Right lobe of liver (tissue), 6 donors: ENCODE results near the gene CFAP298. TPM values are rescaled to one million over a fixed set of nuclear protein-coding genes. Genes with fewer than 3 reads are reported as not detected.

Experiments used
- ATAC-seq, 4 donors: fragments of 200-7000 bp; cut with Tn5 transposase; one replicate each; pipeline ENCODE4 v1.9.1; 2020; ENCODE audit warnings: mild to moderate bottlenecking in 4 of 4, moderate library complexity in 4 of 4
- DNase-seq, 3 donors: peaks; one replicate each; pipeline ENCODE4 v3.0.0-alpha.2; 2020
- H3K27ac ChIP-seq, 3 donors: fragments of 200-600 bp; one replicate each; pipeline ENCODE4 v1.8.0; 2022
- H3K27me3 ChIP-seq, 2 donors: fragments of 200-600 bp; one replicate each; pipeline ENCODE4 v1.8.0; 2022
- H3K36me3 ChIP-seq, 4 donors: fragments of 200-600 bp; sonication (generic) in 1 of 4; one replicate each; pipeline versions ENCODE4 v1.5.1 to v1.8.0; 2017 to 2022; ENCODE audit warnings: control low read depth in 1 of 4
- H3K4me1 ChIP-seq, 4 donors: fragments of 200-600 bp; sonication (generic) in 1 of 4; one replicate each; pipeline versions ENCODE4 v1.5.1 to v1.8.0; 2017 to 2022; ENCODE audit warnings: control low read depth in 1 of 4
- H3K4me3 ChIP-seq, 3 donors: fragments of 200-600 bp; one replicate each; pipeline ENCODE4 v1.8.0; 2022
- H3K9me3 ChIP-seq, 4 donors: fragments of 200-600 bp; sonication (generic) in 1 of 4; one replicate each; pipeline versions ENCODE4 v1.5.1 to v1.8.0; 2017 to 2022; ENCODE audit warnings: control low read depth in 1 of 4
- POLR2A ChIP-seq: fragments of 450-650 bp; IDR thresholded peaks from one replicate; pipeline ENCODE4 v1.6.1; 2017; ENCODE audit warnings: antibody characterized with exemption, mild to moderate bottlenecking
- WGBS: methylation state at CpG from one replicate; pipeline ENCODE4 v1.1.6; 2018; ENCODE audit warnings: low coverage, low lambda C conversion rate; ENCODE audit not compliant: insufficient coverage; ENCODE audit errors: missing lambda C conversion rate; 5-methylcytosine and 5-hydroxymethylcytosine counted together
- intact Hi-C, 2 donors: fragments of 100-400 bp; cut with DNase I; formaldehyde crosslinking; loops; one replicate each; pipeline versions ENCODE4 v1.11.2 to v1.14.1; 2022
- total RNA-seq, 6 experiments: library from RNA; depleted of rRNA in 2 of 6; stranded (reverse); fragments of >200 nt in 2 of 6; fragmentation: NEBNext Ultra II Directional in 3 of 6; extraction: Animal tissue kit (Norgen Biotek cat#: 25700) in 3 of 6; gene quantifications; one replicate each; pipeline versions ENCODE4 v1.1.0 to v1.2.4, GENCODE V29; 2016 to 2023
- TF ChIP-seq, protein P1 (sequence below), 4 donors: fragments of 200-600 bp in 3 of 4; fragments of 450-650 bp in 1 of 4; IDR thresholded peaks; one replicate each; pipeline versions ENCODE4 v1.5.1 to v1.8.0; 2016 to 2022; ENCODE audit warnings: antibody characterized with exemption in 4 of 4, mild to moderate bottlenecking in 2 of 4
- donor health status: DM: no; HTN: yes; CAD: no.
- donor health status: DM: no; HTN: no; CAD: no.
- donor health status: DM: no; HTN: no; CAD: no.
- donor health status: DM: no; HTN: yes; CAD: no.
- donor health status: DM: no; HTN: yes; CAD: no.

The CFAP298 gene
- total RNA-seq, 6 experiments from 2014 or later: 8.6 to 15.3 (median 11.6) TPM

DNA sequence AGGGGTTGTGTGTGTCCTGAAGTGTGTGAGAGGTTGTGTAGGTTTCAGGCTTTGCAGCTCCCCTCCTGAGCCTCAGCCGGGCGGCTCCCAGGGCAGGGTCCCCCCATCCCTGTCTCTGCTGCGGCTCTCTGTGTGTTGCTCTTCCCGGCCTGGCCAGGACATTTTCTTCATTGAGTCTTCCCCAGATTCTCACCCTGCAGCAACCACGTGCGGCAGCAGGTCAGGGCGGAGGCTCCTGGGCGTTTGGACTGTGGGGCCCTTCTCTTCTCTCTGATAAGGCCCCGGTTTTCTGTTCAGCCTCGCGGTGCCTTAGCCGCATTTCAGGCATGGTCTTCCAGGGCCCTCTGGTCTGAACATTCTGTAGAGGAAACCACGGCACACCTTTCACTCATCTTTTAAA, 25.1 kb downstream of the CFAP298 start:
- intact Hi-C loops: no loop called here

DNA sequence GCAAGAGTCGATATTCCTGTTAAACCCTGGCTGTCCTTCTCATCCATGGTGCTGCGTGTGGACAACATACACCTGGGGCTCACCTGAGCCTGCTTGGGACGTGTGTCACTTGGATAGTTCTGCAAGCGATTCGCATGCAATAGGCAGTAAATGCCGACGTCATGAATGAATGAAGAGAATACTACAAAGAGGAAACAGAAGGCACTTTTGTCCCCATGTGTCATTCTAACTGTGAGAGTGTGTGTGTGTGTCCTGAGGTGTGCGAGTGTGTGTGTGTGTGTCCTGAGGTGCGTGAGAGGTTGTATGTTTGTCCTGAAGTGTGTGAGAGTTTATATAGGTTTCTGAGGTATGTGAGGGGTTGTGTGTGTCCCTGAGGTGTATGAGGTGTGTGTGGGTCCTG, 26.2 kb downstream of the CFAP298 start:
- Histone ChIP-seq H3K36me3 (no peaks in the 10 kb centered on the region), H3K27me3 (no peaks in the 10 kb centered on the region), H3K9me3 (no peaks in the 10 kb centered on the region), H3K4me3 (no peak overlapping the region), H3K4me1 (no peaks in the 10 kb centered on the region), H3K27ac (no peak overlapping the region)
- 72% methylated on average over 7 of the region's 9 CpGs for WGBS
- no peak for DNase-seq
- ATAC-seq: no peak
- no peak for TF ChIP-seq POLR2A
- TF ChIP-seq, protein P1, sequence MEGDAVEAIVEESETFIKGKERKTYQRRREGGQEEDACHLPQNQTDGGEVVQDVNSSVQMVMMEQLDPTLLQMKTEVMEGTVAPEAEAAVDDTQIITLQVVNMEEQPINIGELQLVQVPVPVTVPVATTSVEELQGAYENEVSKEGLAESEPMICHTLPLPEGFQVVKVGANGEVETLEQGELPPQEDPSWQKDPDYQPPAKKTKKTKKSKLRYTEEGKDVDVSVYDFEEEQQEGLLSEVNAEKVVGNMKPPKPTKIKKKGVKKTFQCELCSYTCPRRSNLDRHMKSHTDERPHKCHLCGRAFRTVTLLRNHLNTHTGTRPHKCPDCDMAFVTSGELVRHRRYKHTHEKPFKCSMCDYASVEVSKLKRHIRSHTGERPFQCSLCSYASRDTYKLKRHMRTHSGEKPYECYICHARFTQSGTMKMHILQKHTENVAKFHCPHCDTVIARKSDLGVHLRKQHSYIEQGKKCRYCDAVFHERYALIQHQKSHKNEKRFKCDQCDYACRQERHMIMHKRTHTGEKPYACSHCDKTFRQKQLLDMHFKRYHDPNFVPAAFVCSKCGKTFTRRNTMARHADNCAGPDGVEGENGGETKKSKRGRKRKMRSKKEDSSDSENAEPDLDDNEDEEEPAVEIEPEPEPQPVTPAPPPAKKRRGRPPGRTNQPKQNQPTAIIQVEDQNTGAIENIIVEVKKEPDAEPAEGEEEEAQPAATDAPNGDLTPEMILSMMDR (IDR thresholded peaks at IDR 0.05): no peak
- intact Hi-C loops: no loop called here

More for the DNA sequence above, 25.1 kb downstream of the CFAP298 start:
- no peak for ATAC-seq
- Histone ChIP-seq H3K4me1 (peaks cover 0 to 6% (median 0%) of the 10 kb centered on the region in 4 donors), H3K27me3 (no peaks in the 10 kb centered on the region), H3K27ac (no peak overlapping the region), H3K4me3 (no peak overlapping the region), H3K9me3 (no peaks in the 10 kb centered on the region), H3K36me3 (no peaks in the 10 kb centered on the region)
- DNase-seq: no peak
- TF ChIP-seq POLR2A: no peak
- TF ChIP-seq, protein P1 (IDR thresholded peaks at IDR 0.05): no peak
- 68% methylated on average over 4 of the region's 13 CpGs for WGBS

DNA sequence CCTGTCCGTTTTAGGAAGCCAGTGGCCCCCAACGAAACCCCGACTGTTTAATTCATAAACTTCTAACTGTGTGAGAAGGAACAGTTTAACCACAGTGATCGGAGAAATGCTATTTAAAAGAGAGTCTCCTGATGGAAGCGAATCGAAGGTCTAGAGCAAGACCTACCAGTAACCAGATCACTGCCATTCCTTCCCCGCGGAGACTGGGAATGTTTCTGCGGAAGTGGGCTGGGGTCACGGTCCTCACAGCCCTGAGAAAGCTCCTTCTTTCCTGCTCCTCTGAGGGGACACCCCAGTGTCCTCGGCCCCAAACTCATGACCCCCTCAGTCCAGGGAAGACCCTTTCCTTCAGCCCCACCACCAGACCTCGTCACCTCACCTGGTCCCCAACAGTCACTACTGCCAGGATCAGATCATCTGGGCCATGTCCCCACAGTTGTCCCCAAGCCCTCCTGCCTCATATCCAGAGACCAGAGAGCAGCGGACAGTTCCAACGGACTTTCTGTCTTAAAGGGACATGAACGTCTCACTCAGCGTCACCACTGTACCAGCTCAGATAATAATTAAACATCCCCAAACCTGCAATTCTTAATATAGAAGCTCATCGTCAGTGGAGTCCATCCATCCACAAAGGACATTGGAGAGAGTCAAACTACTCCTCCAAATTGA, 27.0 kb downstream of the CFAP298 start, which contains the start of gene TCP10L:
TSS of gene TCP10L (minus strand) at position 482 of the 669 bp plus-strand sequence. CDS start 1,219 bp downstream, outside the sequence.
- 43% methylated on average over 10 of the region's 17 CpGs for WGBS
- no peaks in the 10 kb centered on the region for H3K9me3 ChIP-seq
- TF ChIP-seq, protein P1 (IDR thresholded peaks at IDR 0.05): no peak
- TF ChIP-seq POLR2A: no peak
- no peaks in the 10 kb centered on the region for H3K36me3 ChIP-seq
- no peaks in the 10 kb centered on the region for H3K4me1 ChIP-seq
- peak within 1 kb of the TSS in 1 of 3 donors; percentile 32 for H3K27ac ChIP-seq
- ATAC-seq (peak; percentile 55 to 83 (median 74)), DNase-seq (no peak)
- H3K4me3 ChIP-seq: peak within 1 kb of the TSS; percentile 0 to 47 (median 46)
- no peaks in the 10 kb centered on the region for H3K27me3 ChIP-seq
- intact Hi-C loops: no loop called here

DNA sequence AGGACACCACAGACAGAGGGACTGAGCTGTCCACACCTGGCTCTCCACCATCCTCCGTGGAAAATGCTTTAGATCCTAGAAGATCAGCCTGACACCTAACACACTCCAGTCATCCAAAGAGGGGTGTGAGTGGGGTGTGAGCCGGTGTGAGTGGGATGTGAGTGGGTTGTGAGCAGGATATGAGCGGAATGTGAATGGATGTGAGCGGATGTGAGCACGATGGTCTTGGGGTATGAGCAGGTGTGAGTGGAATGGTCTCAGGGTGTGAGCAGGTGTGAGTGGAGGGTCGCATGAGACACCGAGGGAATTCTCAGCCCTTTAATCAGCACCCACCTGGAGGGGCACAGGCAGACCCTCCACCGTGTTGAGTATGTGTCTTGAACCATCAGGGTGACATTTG, 27.7 kb downstream of the CFAP298 start:
- Histone ChIP-seq H3K36me3 (no peaks in the 10 kb centered on the region), H3K9me3 (no peaks in the 10 kb centered on the region), H3K4me1 (no peaks in the 10 kb centered on the region), H3K27ac (no peak overlapping the region), H3K4me3 (peak overlapping the region in 2 of 3 donors; percentile 46 to 47), H3K27me3 (no peaks in the 10 kb centered on the region)
- no peak for ATAC-seq
- 72% methylated on average over 6 of the region's 8 CpGs for WGBS
- intact Hi-C loops: no loop called here
- no peak for DNase-seq
- no peak for TF ChIP-seq POLR2A
- TF ChIP-seq, protein P1 (IDR thresholded peaks at IDR 0.05): no peak
